HepG2 (cell line): Measurements from ENCODE around the gene VSTM5. TPM values are rescaled to one million over a fixed set of nuclear protein-coding genes. Genes with fewer than 3 reads are reported as not detected.

Experiments used
- ATAC-seq: fragments of 200-7000 bp; cut with Tn5 transposase; 3 replicates; pipeline ENCODE4 v1.9.1; 2020; ENCODE audit warnings: mild to moderate bottlenecking, moderate library complexity
- BruUV-seq: library from RNA; stranded (reverse); fragments of 400-500 nt; replicated peaks from 2 replicates; lab custom pipeline; 2021; lab: Mats Ljungman, UMichigan
- CTCF ChIA-PET: fragments of 300-600 bp; formaldehyde crosslinking; extraction: SDS; loops from one replicate; lab custom pipeline; 2021; ENCODE audit warnings: low total read pairs, inconsistent platforms, low intra/inter-chr PET ratio; lab: Yijun Ruan, JAX
- POLR2A ChIA-PET: fragments of 350-600 bp; sonication (Branson Sonifier 250); formaldehyde crosslinking; loops from one replicate; lab custom pipeline; 2020; ENCODE audit warnings: antibody characterized with exemption, inconsistent platforms; lab: Yijun Ruan, JAX
- DNase-seq: peaks from one replicate; pipeline ENCODE4 v3.0.0-alpha.2; 2015; ENCODE audit warnings: low spot score
- FAIRE-seq: peaks from 3 replicates; lab custom pipeline; 2011; peaks lifted over from hg19 to GRCh38; lab: Jason Lieb, UNC
- H2AFZ ChIP-seq: one replicate; pipeline ENCODE4 v1.6.1; 2011; ENCODE audit warnings: low read length, inconsistent platforms
- H3K27ac ChIP-seq: fragments of 300-600 bp; 3 replicates; pipeline ENCODE4 v1.8.0; 2011; ENCODE audit warnings: mixed run types, mild to moderate bottlenecking, mixed read lengths, low read length, inconsistent platforms; ENCODE audit not compliant: insufficient read depth; ENCODE audit errors: extremely low read length
- H3K27me3 ChIP-seq, 2 experiments: fragments of 200-600 bp in 1 of 2; 2 replicates in 1 of 2; 3 replicates in 1 of 2; pipeline versions ENCODE4 v1.6.0 to v1.8.0; 2011; ENCODE audit warnings: low read length in 2 of 2, mild to moderate bottlenecking in 2 of 2, moderate library complexity in 2 of 2, inconsistent platforms in 1 of 2; ENCODE audit not compliant: insufficient read depth in 2 of 2, control insufficient read depth in 1 of 2
- H3K36me3 ChIP-seq, 2 experiments: fragments of 200-600 bp in 1 of 2; replicated peaks in 1 of 2; 2 replicates in 1 of 2; 3 replicates in 1 of 2; pipeline versions ENCODE4 v1.5.1 to v1.8.0; 2011; ENCODE audit warnings: low read length in 2 of 2, inconsistent platforms in 1 of 2; ENCODE audit not compliant: insufficient read depth in 2 of 2, control insufficient read depth in 1 of 2
- H3K4me1 ChIP-seq: 2 replicates; pipeline ENCODE4 v1.5.1; 2012; ENCODE audit warnings: low read length, inconsistent platforms; ENCODE audit not compliant: insufficient read depth
- H3K4me2 ChIP-seq: 2 replicates; pipeline ENCODE4 v1.6.0; 2011; ENCODE audit warnings: low read depth, low read length, inconsistent platforms
- H3K4me3 ChIP-seq, 3 experiments: fragments of 200-600 bp in 1 of 3; sonication (generic), shearing (Covaris generic) in 1 of 3; replicated peaks in 1 of 3; 2 replicates each; pipeline ENCODE4 v1.5.1; 2011 to 2016; ENCODE audit warnings: low read length in 3 of 3, inconsistent platforms in 2 of 3, low read depth in 2 of 3, mild to moderate bottlenecking in 2 of 3, control low read depth in 1 of 3, mixed read lengths in 1 of 3; ENCODE audit not compliant: insufficient read depth in 1 of 3
- H3K79me2 ChIP-seq: one replicate; pipeline ENCODE4 v1.6.1; 2011; ENCODE audit warnings: low read length, inconsistent platforms; ENCODE audit not compliant: insufficient read depth
- H3K9ac ChIP-seq: 2 replicates; pipeline ENCODE4 v1.6.0; 2011; ENCODE audit warnings: mild to moderate bottlenecking, low read depth, low read length, inconsistent platforms; ENCODE audit not compliant: insufficient read depth
- H3K9me3 ChIP-seq: 2 replicates; pipeline ENCODE4 v1.5.1; 2012; ENCODE audit warnings: mild to moderate bottlenecking, low read length
- H4K20me1 ChIP-seq: 2 replicates; pipeline ENCODE4 v1.6.0; 2011; ENCODE audit warnings: inconsistent platforms, mild to moderate bottlenecking, low read length, moderate library complexity; ENCODE audit not compliant: insufficient read depth
- HOXA3 ChIP-seq: sonication (generic); formaldehyde crosslinking; IDR thresholded peaks from 2 replicates; pipeline ENCODE4 v1.5.0; 2020; ENCODE audit warnings: missing genetic modification reagents
- IRF9 ChIP-seq: sonication (generic); formaldehyde crosslinking; IDR thresholded peaks from 2 replicates; pipeline ENCODE4 v1.8.0; 2022; ENCODE audit warnings: missing genetic modification reagents, mild to moderate bottlenecking, borderline replicate concordance
- PRMT3 ChIP-seq: sonication (generic); formaldehyde crosslinking; IDR thresholded peaks from 2 replicates; pipeline ENCODE4 v1.8.1; 2022; ENCODE audit warnings: low read depth, mild to moderate bottlenecking, moderate library complexity, missing genetic modification reagents, borderline replicate concordance
- SRSF1 ChIP-seq: fragments of 200-400 bp; formaldehyde crosslinking; optimal IDR thresholded peaks from 2 replicates; pipeline ENCODE3; 2017; ENCODE audit warnings: mild to moderate bottlenecking, low read depth, low read length, moderate library complexity
- TBX3 ChIP-seq: fragments of 450-650 bp; IDR thresholded peaks from 2 replicates; pipeline ENCODE4 v1.6.1; 2017; ENCODE audit warnings: antibody characterized with exemption, mild to moderate bottlenecking, inconsistent platforms, borderline replicate concordance
- THAP11 ChIP-seq: IDR thresholded peaks from 2 replicates; pipeline ENCODE4 v1.6.1; 2016; ENCODE audit warnings: missing biosample characterization, missing genetic modification reagents
- YEATS2 ChIP-seq: sonication (generic); formaldehyde crosslinking; IDR thresholded peaks from 2 replicates; pipeline ENCODE4 v1.4.0; 2020; ENCODE audit warnings: missing genetic modification reagents, borderline replicate concordance
- ZBTB7A ChIP-seq: sonication (generic); formaldehyde crosslinking; IDR thresholded peaks from 2 replicates; pipeline ENCODE4 v1.8.0; 2022; ENCODE audit warnings: mild to moderate bottlenecking, missing genetic modification reagents
- ZNF101 ChIP-seq: sonication (generic); formaldehyde crosslinking; IDR thresholded peaks from 2 replicates; pipeline ENCODE4 v1.4.0; 2020; ENCODE audit warnings: mild to moderate bottlenecking, low read depth, missing genetic modification reagents, borderline replicate concordance
- ZNF12 ChIP-seq: sonication (generic); formaldehyde crosslinking; IDR thresholded peaks from 2 replicates; pipeline ENCODE4 v1.5.0; 2020; ENCODE audit warnings: missing genetic modification reagents
- ZNF121 ChIP-seq: sonication (generic); formaldehyde crosslinking; IDR thresholded peaks from 2 replicates; pipeline ENCODE4 v1.5.0; 2020; ENCODE audit warnings: mild to moderate bottlenecking, missing genetic modification reagents
- ZNF562 ChIP-seq: sonication (generic); formaldehyde crosslinking; IDR thresholded peaks from 2 replicates; pipeline ENCODE4 v1.8.0; 2022; ENCODE audit warnings: missing genetic modification reagents, borderline replicate concordance
- ZNF639 ChIP-seq: conservative IDR thresholded peaks from 2 replicates; pipeline ENCODE4 v1.6.1; 2018; ENCODE audit warnings: missing genetic modification reagents
- ZNF75D ChIP-seq: sonication (generic); formaldehyde crosslinking; IDR thresholded peaks from 2 replicates; pipeline ENCODE4 v1.8.1; 2023; ENCODE audit warnings: missing genetic modification reagents, mild to moderate bottlenecking, borderline replicate concordance
- WGBS: methylation state at CpG from one replicate; pipeline ENCODE4 v1.1.6; 2017; ENCODE audit warnings: low lambda C conversion rate; 5-methylcytosine and 5-hydroxymethylcytosine counted together
- in situ Hi-C: cut with HindIII; loops from 2 replicates; pipeline ENCODE4 v1.10.0; 2017; ENCODE audit warnings: low pct_unique_long_range_greater_than_20kb; ENCODE audit not compliant: extremely low pct_ligation_motif_present
- intact Hi-C: fragments of 100-400 bp; cut with micrococcal nuclease; formaldehyde crosslinking; loops from one replicate; pipeline ENCODE4 v1.10.0; 2022; ENCODE audit not compliant: unreplicated experiment
- polyA plus RNA-seq, 8 experiments: library from polyadenylated mRNA; depleted of rRNA in 3 of 8; stranded (reverse) in 7 of 8; unstranded in 1 of 8; fragments of >200 nt; fragmentation: Illumina TruSeq in 4 of 8; extraction: Trizol in 4 of 8; gene quantifications; 2 replicates each; pipeline versions ENCODE4 v1.2.1 to v1.2.3, GENCODE V29; 2011 to 2016; ENCODE audit warnings: low read depth in 4 of 8, missing spikeins in 1 of 8, mixed read lengths in 1 of 8; ENCODE audit not compliant: insufficient read depth in 1 of 8
- total RNA-seq, 5 experiments: library from RNA; depleted of rRNA; stranded (reverse); fragments of >200 nt; fragmentation: Illumina TruSeq; extraction: Trizol; gene quantifications; 2 replicates each; pipeline ENCODE4 v1.2.3, GENCODE V29; 2016; ENCODE audit warnings: low read depth in 1 of 5
- TF ChIP-seq, protein P1 (sequence below): sonication (generic); formaldehyde crosslinking; IDR thresholded peaks from 2 replicates; pipeline ENCODE4 v1.5.0; 2020; ENCODE audit warnings: mild to moderate bottlenecking, missing genetic modification reagents, borderline replicate concordance
- TF ChIP-seq, protein P2 (sequence below): sonication (generic); formaldehyde crosslinking; IDR thresholded peaks from 2 replicates; pipeline ENCODE4 v1.5.0; 2020; ENCODE audit warnings: mild to moderate bottlenecking, missing genetic modification reagents, borderline replicate concordance

Gene VSTM5
- total and polyA plus RNA-seq, 2 of the 13 experiments (the other 11 are each of a cell fraction or from before 2014, with no cell fraction given), result not detected

- POLR2A ChIA-PET, result interaction anchor here (3.2 to 5.0 kb wide), 2 partner anchors 11 to 32 kb away, joined by 15 to 22 read pairs; partner anchors contain the start of genes C11orf54, MED17 and TAF1D
- in situ Hi-C loops, result no loop called here
- TF ChIP-seq ZNF101 (CRISPR knock-in tag) (no peak), ZNF562 (CRISPR knock-in tag) (no peak), SRSF1 (no peak), ZBTB7A (peak; percentile 98), ZNF75D (CRISPR knock-in tag) (no peak), THAP11 (CRISPR knock-in tag) (peak; percentile 68), HOXA3 (peak; percentile 58; the same call in 1 of the 2 replicates), YEATS2 (CRISPR knock-in tag) (no peak; the same call in 1 of the 2 replicates), IRF9 (CRISPR knock-in tag) (peak; percentile 60; the same call in 1 of the 2 replicates), TBX3 (no peak), ZNF121 (CRISPR knock-in tag) (peak; percentile 58; the same call in 1 of the 2 replicates), ZNF12 (CRISPR knock-in tag) (peak; percentile 81), PRMT3 (CRISPR knock-in tag) (no peak), ZNF639 (CRISPR knock-in tag) (no peak)
- TF ChIP-seq, protein P1, sequence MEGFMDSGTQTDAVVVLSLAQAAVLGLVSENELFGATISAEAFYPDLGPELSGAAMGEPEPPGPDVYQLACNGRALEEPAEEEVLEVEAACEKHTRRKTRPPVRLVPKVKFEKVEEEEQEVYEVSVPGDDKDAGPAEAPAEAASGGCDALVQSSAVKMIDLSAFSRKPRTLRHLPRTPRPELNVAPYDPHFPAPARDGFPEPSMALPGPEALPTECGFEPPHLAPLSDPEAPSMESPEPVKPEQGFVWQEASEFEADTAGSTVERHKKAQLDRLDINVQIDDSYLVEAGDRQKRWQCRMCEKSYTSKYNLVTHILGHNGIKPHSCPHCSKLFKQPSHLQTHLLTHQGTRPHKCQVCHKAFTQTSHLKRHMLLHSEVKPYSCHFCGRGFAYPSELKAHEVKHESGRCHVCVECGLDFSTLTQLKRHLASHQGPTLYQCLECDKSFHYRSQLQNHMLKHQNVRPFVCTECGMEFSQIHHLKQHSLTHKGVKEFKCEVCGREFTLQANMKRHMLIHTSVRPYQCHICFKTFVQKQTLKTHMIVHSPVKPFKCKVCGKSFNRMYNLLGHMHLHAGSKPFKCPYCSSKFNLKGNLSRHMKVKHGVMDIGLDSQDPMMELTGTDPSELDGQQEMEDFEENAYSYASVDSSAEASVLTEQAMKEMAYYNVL (CRISPR knock-in tag), result no peak; the same call in 1 of the 2 replicates
- TF ChIP-seq, protein P2, sequence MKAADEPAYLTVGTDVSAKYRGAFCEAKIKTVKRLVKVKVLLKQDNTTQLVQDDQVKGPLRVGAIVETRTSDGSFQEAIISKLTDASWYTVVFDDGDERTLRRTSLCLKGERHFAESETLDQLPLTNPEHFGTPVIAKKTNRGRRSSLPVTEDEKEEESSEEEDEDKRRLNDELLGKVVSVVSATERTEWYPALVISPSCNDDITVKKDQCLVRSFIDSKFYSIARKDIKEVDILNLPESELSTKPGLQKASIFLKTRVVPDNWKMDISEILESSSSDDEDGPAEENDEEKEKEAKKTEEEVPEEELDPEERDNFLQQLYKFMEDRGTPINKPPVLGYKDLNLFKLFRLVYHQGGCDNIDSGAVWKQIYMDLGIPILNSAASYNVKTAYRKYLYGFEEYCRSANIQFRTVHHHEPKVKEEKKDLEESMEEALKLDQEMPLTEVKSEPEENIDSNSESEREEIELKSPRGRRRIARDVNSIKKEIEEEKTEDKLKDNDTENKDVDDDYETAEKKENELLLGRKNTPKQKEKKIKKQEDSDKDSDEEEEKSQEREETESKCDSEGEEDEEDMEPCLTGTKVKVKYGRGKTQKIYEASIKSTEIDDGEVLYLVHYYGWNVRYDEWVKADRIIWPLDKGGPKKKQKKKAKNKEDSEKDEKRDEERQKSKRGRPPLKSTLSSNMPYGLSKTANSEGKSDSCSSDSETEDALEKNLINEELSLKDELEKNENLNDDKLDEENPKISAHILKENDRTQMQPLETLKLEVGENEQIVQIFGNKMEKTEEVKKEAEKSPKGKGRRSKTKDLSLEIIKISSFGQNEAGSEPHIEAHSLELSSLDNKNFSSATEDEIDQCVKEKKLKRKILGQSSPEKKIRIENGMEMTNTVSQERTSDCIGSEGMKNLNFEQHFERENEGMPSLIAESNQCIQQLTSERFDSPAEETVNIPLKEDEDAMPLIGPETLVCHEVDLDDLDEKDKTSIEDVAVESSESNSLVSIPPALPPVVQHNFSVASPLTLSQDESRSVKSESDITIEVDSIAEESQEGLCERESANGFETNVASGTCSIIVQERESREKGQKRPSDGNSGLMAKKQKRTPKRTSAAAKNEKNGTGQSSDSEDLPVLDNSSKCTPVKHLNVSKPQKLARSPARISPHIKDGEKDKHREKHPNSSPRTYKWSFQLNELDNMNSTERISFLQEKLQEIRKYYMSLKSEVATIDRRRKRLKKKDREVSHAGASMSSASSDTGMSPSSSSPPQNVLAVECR (CRISPR knock-in tag), result peak; percentile 71
Measured at GRCh38 chr11:93773045-93773477, 77.4 kb downstream of the VSTM5 start.

More at GRCh38 chr11:93773045-93773477, 77.4 kb downstream of the VSTM5 start:
- intact Hi-C loops, result no loop called here
- Histone ChIP-seq H3K27me3 (no peaks in the 10 kb centered on the region), H3K9me3 (no peaks in the 10 kb centered on the region), H3K9ac (no peak overlapping the region), H3K4me3 (no peak overlapping the region; a peak in 1 of 6 replicates), H3K4me2 (peak overlapping the region; percentile 46), H3K79me2 (no peaks in the 10 kb centered on the region), H3K4me1 (peaks cover 30% of the 10 kb centered on the region), H4K20me1 (no peaks in the 10 kb centered on the region), H3K27ac (no peak overlapping the region), H3K36me3 (no peaks in the 10 kb centered on the region), H2AFZ (no peak overlapping the region)
- peak; percentile 69 for DNase-seq
- no TSS peak for BruUV-seq
- 0% methylated on average over 2 of the region's 3 CpGs for WGBS
- CTCF ChIA-PET, result no interaction called here
- FAIRE-seq, result no peak
- ATAC-seq, result peak; percentile 95
